ENCODE measurements around the gene ATOX1. TPM values are rescaled to one million over a fixed set of nuclear protein-coding genes. Genes with fewer than 3 reads are reported as not detected.
A peak's percentile ranks its signal among the peaks of the same experiment; 100 is the strongest.

ATOX1 gene
- total and polyA plus RNA-seq, 2 donors from 2014 or later = 83.2 to 611 TPM

DNA sequence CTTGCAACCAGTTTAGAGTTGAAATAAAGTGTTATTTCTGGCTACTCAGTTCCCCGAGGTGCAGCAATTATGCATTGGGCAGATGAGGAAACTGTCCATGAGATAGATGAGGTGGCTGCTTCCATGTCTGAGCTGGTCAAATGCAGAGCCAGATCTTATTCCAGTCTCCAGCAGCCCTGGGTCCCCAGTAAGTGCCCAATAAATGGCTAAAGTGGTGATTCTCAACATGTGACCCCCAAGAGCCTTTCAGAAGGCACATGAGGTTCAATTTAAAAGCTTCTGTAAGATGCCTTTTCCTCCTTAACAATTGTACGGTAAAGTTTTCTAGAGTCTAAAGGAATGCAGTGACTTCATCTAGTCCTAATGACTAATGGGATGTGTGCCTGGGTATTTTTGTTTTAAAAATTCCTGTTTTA is 17.5 kb downstream of the ATOX1 start:
- TF ChIP-seq, protein P1, sequence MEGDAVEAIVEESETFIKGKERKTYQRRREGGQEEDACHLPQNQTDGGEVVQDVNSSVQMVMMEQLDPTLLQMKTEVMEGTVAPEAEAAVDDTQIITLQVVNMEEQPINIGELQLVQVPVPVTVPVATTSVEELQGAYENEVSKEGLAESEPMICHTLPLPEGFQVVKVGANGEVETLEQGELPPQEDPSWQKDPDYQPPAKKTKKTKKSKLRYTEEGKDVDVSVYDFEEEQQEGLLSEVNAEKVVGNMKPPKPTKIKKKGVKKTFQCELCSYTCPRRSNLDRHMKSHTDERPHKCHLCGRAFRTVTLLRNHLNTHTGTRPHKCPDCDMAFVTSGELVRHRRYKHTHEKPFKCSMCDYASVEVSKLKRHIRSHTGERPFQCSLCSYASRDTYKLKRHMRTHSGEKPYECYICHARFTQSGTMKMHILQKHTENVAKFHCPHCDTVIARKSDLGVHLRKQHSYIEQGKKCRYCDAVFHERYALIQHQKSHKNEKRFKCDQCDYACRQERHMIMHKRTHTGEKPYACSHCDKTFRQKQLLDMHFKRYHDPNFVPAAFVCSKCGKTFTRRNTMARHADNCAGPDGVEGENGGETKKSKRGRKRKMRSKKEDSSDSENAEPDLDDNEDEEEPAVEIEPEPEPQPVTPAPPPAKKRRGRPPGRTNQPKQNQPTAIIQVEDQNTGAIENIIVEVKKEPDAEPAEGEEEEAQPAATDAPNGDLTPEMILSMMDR (IDR thresholded peaks at IDR 0.05; ENCODE audit: borderline replicate concordance, extremely low read depth, insufficient read depth) = no peak
- Histone ChIP-seq H3K36me3 (ENCODE audit: control insufficient read depth in 2 of 3, insufficient read depth in 3 of 3, low read length in 3 of 3) (peaks cover 4 to 11% (median 5%) of the 10 kb centered on the region in 3 donors), H3K27ac (ENCODE audit: low read depth in 2 of 2, low read length in 2 of 2) (no peak overlapping the region), H3K9me3 (ENCODE audit: control insufficient read depth in 2 of 3, insufficient read depth in 1 of 3, low read length in 3 of 3) (no peaks in the 10 kb centered on the region), H3K4me3 (ENCODE audit: low read length in 3 of 3) (no peak overlapping the region), H3K27me3 (ENCODE audit: control insufficient read depth, insufficient read depth, low read length) (no peaks in the 10 kb centered on the region), H3K9ac (ENCODE audit: low read length in 3 of 3) (no peak overlapping the region), H3K4me1 (ENCODE audit: control insufficient read depth in 2 of 3, insufficient read depth in 2 of 3, low read depth in 1 of 3, low read length in 3 of 3) (peaks cover 0 to 7% (median 2%) of the 10 kb centered on the region in 3 donors)
- FAIRE-seq = no peak
- intact Hi-C loops (cut with DNase I) = loop anchor here (5.0 kb wide), 1 partner anchor 84 kb away; no protein-coding TSS in a partner anchor
- no peak for DNase-seq

DNA sequence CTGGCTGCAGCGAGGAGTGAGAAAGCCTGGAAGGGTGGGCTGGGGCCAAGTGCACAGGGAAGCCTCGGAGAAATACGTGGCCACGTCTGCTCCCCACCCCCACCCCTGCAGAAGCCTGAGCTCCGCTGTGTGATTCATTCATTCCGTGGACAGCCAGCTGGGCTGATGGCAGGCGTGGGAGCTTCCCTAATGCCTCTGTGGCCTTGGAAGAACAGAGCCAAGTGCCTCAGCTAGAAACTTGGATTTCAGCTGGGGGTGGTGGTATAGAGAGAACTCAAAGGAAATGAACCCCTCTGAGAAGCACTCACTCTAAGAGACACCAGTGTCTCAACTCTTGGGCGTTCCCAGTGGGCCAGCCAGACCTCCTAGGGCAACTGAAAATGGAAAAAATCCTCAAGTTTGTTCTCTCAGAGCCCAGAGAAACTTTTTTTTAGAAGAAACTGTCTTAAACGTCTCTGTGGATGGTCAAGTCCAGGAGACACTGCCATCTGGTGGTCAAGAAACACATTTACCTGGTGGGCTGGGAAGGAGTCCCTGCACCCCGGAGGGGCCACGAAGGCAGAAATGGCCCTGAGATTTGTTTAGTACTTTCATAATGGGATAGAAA is 18.0 kb downstream of the ATOX1 start:
- H3K9ac ChIP-seq (ENCODE audit: low read length in 3 of 3) = no peak overlapping the region
- peak; percentile 76 to 90 (median 85) for DNase-seq

DNA sequence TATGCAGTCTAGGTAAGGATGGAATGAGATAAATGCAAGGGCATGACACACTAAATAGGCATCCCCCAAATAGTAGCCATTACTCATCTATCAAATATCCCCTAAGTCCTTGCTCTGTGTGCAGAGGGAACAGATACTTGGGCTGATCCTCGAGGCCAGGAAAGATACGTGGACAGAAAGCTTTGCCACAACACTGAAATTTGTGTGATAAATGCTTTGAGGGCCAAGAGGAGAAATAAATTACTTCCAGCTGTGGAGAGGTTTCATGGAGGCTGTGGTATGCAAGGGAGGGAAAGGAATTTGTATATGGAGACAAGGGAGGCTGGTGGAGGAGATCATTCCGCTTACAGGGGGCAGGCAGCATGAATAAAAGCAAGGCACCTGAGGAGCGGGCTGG is 18.5 kb downstream of the ATOX1 start:
- Histone ChIP-seq H3K36me3 (ENCODE audit: control insufficient read depth in 2 of 3, insufficient read depth in 3 of 3, low read length in 3 of 3) (peaks cover under 1 to 4% (median 2%) of the 10 kb centered on the region in 3 donors), H3K9me3 (ENCODE audit: control insufficient read depth in 2 of 3, insufficient read depth in 1 of 3, low read length in 3 of 3) (no peaks in the 10 kb centered on the region), H3K27me3 (ENCODE audit: control insufficient read depth, insufficient read depth, low read length) (no peaks in the 10 kb centered on the region), H3K9ac (ENCODE audit: low read length in 3 of 3) (peak overlapping the region in 1 of 3 donors; percentile 13), H3K27ac (ENCODE audit: low read depth in 2 of 2, low read length in 2 of 2) (peak overlapping the region in 1 of 2 donors; percentile 24), H3K4me1 (ENCODE audit: control insufficient read depth in 2 of 3, insufficient read depth in 2 of 3, low read depth in 1 of 3, low read length in 3 of 3) (peaks cover 0 to 2% (median under 1%) of the 10 kb centered on the region in 3 donors), H3K4me3 (ENCODE audit: low read length in 3 of 3) (no peak overlapping the region)
- TF ChIP-seq, protein P1 (IDR thresholded peaks at IDR 0.05; ENCODE audit: borderline replicate concordance, extremely low read depth, insufficient read depth) = no peak
- FAIRE-seq = no peak
- peak in 2 of 5 donors; percentile 78 to 81 for DNase-seq
- intact Hi-C loops (cut with DNase I) = loop anchor here (5.0 kb wide), 1 partner anchor 83 kb away; no protein-coding TSS in a partner anchor

More for the DNA sequence above, 18.0 kb downstream of the ATOX1 start:
- peaks cover 0 to 5% (median 2%) of the 10 kb centered on the region in 3 donors for H3K4me1 ChIP-seq (ENCODE audit: control insufficient read depth in 2 of 3, insufficient read depth in 2 of 3, low read depth in 1 of 3, low read length in 3 of 3)
- no peaks in the 10 kb centered on the region for H3K27me3 ChIP-seq (ENCODE audit: control insufficient read depth, insufficient read depth, low read length)
- TF ChIP-seq, protein P1 (IDR thresholded peaks at IDR 0.05; ENCODE audit: borderline replicate concordance, extremely low read depth, insufficient read depth) = peak; percentile 76
- intact Hi-C loops (cut with DNase I) = loop anchor here (5.0 kb wide), 1 partner anchor 83 kb away; no protein-coding TSS in a partner anchor
- no peak for FAIRE-seq
- peak overlapping the region; percentile 20 to 62 for H3K27ac ChIP-seq (ENCODE audit: low read depth in 2 of 2, low read length in 2 of 2)
- no peak overlapping the region for H3K4me3 ChIP-seq (ENCODE audit: low read length in 3 of 3)
- H3K36me3 ChIP-seq (ENCODE audit: control insufficient read depth in 2 of 3, insufficient read depth in 3 of 3, low read length in 3 of 3) = peaks cover 4 to 7% (median 5%) of the 10 kb centered on the region in 3 donors
- no peaks in the 10 kb centered on the region for H3K9me3 ChIP-seq (ENCODE audit: control insufficient read depth in 2 of 3, insufficient read depth in 1 of 3, low read length in 3 of 3)

All from kidney (tissue), 14 donors.